Measurements from ENCODE around the gene AMOTL1. TPM values are rescaled to one million over a fixed set of nuclear protein-coding genes. Genes with fewer than 3 reads are reported as not detected.

AMOTL1 gene
- polyA plus RNA-seq, 1 of the 3 experiments (the other 2 are of a cell fraction): 10.7 TPM

DNA sequence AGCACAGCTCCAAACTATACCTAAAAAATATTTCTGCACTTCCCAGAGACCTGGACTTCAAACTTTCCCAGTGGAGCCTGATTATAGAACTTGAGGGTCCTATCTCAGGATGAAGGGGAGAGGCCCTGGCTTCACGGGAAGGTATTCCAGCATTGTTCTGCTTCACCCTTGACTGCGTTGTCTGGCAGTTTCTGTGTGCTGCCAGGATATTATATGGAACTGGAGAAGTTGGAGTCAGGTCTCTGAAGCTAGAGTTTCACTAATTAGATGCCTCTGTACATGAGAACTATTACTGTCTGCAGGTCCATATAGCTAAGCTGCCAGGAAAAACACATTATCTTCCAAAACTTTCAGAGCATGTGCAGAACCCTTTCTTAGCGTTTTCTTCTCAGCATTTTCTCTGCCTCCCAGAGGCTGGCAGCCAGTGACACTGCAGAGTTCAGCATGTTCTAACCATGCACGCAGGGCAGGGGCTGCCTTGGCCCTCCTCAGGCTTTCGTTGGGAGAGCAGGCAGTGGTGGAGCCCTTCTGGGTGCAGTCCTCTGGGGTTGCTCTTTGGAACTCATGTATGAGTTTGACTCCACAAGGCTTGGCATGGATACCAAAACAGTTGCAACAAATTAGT is 105.9 kb downstream of the AMOTL1 start:
- 96% methylated on average over 5 of the region's 5 CpGs for WGBS (ENCODE audit: low lambda C conversion rate)
- H4K20me1 ChIP-seq (ENCODE audit: insufficient read depth): no peaks in the 10 kb centered on the region
- TF ChIP-seq, protein P1, sequence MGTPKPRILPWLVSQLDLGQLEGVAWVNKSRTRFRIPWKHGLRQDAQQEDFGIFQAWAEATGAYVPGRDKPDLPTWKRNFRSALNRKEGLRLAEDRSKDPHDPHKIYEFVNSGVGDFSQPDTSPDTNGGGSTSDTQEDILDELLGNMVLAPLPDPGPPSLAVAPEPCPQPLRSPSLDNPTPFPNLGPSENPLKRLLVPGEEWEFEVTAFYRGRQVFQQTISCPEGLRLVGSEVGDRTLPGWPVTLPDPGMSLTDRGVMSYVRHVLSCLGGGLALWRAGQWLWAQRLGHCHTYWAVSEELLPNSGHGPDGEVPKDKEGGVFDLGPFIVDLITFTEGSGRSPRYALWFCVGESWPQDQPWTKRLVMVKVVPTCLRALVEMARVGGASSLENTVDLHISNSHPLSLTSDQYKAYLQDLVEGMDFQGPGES (IDR thresholded peaks at IDR 0.05; ENCODE audit: low read depth, low read length): no peak
- TF ChIP-seq SMC3 (IDR thresholded peaks at IDR 0.05; ENCODE audit: low read depth, low read length): no peak
- TF ChIP-seq, protein P2, sequence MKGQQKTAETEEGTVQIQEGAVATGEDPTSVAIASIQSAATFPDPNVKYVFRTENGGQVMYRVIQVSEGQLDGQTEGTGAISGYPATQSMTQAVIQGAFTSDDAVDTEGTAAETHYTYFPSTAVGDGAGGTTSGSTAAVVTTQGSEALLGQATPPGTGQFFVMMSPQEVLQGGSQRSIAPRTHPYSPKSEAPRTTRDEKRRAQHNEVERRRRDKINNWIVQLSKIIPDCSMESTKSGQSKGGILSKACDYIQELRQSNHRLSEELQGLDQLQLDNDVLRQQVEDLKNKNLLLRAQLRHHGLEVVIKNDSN (IDR thresholded peaks at IDR 0.05; ENCODE audit: borderline replicate concordance, low read depth): no peak
- TF ChIP-seq TCF12 (IDR thresholded peaks at IDR 0.05): no peak
- TF ChIP-seq FOSL2 (IDR thresholded peaks at IDR 0.05; ENCODE audit: borderline replicate concordance, low read depth): no peak
- TF ChIP-seq, protein P3, sequence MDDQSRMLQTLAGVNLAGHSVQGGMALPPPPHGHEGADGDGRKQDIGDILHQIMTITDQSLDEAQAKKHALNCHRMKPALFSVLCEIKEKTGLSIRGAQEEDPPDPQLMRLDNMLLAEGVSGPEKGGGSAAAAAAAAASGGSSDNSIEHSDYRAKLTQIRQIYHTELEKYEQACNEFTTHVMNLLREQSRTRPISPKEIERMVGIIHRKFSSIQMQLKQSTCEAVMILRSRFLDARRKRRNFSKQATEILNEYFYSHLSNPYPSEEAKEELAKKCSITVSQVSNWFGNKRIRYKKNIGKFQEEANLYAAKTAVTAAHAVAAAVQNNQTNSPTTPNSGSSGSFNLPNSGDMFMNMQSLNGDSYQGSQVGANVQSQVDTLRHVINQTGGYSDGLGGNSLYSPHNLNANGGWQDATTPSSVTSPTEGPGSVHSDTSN (IDR thresholded peaks at IDR 0.05): no peak
- no peak for TF ChIP-seq MXI1 (IDR thresholded peaks at IDR 0.05; ENCODE audit: low read depth, low read length)
- TF ChIP-seq NFIC (IDR thresholded peaks at IDR 0.05; ENCODE audit: borderline replicate concordance): no peak
- no peak overlapping the region for H3K4me2 ChIP-seq
- POLR2A ChIA-PET: no interaction called here
- H3K9ac ChIP-seq: no peak overlapping the region
- no peak overlapping the region for H2AFZ ChIP-seq (ENCODE audit: low read depth)
- no peaks in the 10 kb centered on the region for H3K9me2 ChIP-seq
- H3K27ac ChIP-seq (ENCODE audit: low read depth in 2 of 2, low read length in 1 of 2): no peak overlapping the region; a peak in 1 of 4 replicates
- H3K36me3 ChIP-seq (replicated peaks in 1 of 2; ENCODE audit: control insufficient read depth in 1 of 2, insufficient read depth in 2 of 2, low read length in 1 of 2): peaks cover 32 to 70% of the 10 kb centered on the region in 2 experiments
- CTCF ChIA-PET: interaction anchor here (1.3 to 2.6 kb wide), 3 partner anchors 24 to 251 kb away, joined by 6 to 10 read pairs (median 6); no protein-coding TSS in a partner anchor
- H3K4me3 ChIP-seq (ENCODE audit: low read depth in 2 of 2, low read length in 1 of 2): no peak overlapping the region
- H3K79me2 ChIP-seq (ENCODE audit: insufficient read depth): no peaks in the 10 kb centered on the region
- no peaks in the 10 kb centered on the region for H3K9me3 ChIP-seq
- H3K4me1 ChIP-seq (ENCODE audit: control insufficient read depth in 1 of 2, insufficient read depth in 2 of 2, low read depth in 1 of 2, low read length in 1 of 2): peaks cover 12 to 17% of the 10 kb centered on the region in 2 experiments; a peak in 3 of 4 replicates
- DNase-seq: no peak
- peaks cover 4% of the 10 kb centered on the region for H3F3A ChIP-seq (replicated peaks; ENCODE audit: insufficient read depth)
- no peaks in the 10 kb centered on the region for H3K27me3 ChIP-seq (ENCODE audit: insufficient read depth)

DNA sequence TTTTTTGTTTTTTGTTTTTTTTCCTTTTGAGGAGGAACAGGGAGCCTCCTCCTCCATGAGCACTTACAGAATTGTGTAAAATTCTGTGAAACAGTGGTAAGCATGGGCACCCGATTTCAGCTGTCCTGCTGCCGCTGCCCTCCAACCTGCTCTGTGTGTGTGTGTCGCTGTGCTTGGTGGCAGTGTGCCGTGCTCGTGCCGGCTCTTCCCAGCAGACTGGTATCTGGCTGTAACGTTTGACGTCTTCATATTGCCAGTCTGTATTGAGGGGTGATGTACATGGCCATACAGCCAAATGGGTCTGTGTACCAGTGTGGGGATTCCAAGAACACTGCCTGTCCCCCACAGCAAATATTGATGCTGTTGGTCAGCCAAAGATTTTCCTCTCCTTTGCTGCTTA is 108.1 kb downstream of the AMOTL1 start:
- POLR2A ChIA-PET: no interaction called here
- Histone ChIP-seq H3K9ac (peak overlapping the region; percentile 18; the same call in 1 of the 2 replicates), H3K27ac (ENCODE audit: low read depth in 2 of 2, low read length in 1 of 2) (peak overlapping the region; percentile 67 to 89), H2AFZ (ENCODE audit: low read depth) (no peak overlapping the region), H4K20me1 (ENCODE audit: insufficient read depth) (no peaks in the 10 kb centered on the region), H3K27me3 (ENCODE audit: insufficient read depth) (no peaks in the 10 kb centered on the region), H3K9me2 (no peaks in the 10 kb centered on the region), H3K79me2 (ENCODE audit: insufficient read depth) (no peaks in the 10 kb centered on the region), H3F3A (replicated peaks; ENCODE audit: insufficient read depth) (peaks cover 4% of the 10 kb centered on the region), H3K9me3 (no peaks in the 10 kb centered on the region), H3K4me3 (ENCODE audit: low read depth in 2 of 2, low read length in 1 of 2) (no peak overlapping the region), H3K36me3 (replicated peaks in 1 of 2; ENCODE audit: control insufficient read depth in 1 of 2, insufficient read depth in 2 of 2, low read length in 1 of 2) (peaks cover 28 to 62% of the 10 kb centered on the region in 2 experiments), H3K4me2 (peak overlapping the region; percentile 46; the same call in 1 of the 2 replicates), H3K4me1 (ENCODE audit: control insufficient read depth in 1 of 2, insufficient read depth in 2 of 2, low read depth in 1 of 2, low read length in 1 of 2) (peaks cover 12 to 17% of the 10 kb centered on the region in 2 experiments; a peak in 3 of 4 replicates)
- CTCF ChIA-PET: interaction anchor here (1.6 kb wide), 1 partner anchor 22 kb away, joined by 5 read pairs; no protein-coding TSS in a partner anchor
- no peak for DNase-seq
- TF ChIP-seq FOXM1 (IDR thresholded peaks at IDR 0.05; ENCODE audit: low read depth) (no peak), MXI1 (IDR thresholded peaks at IDR 0.05; ENCODE audit: low read depth, low read length) (no peak), RFX5 (IDR thresholded peaks at IDR 0.05; ENCODE audit: low read length) (no peak), RXRA (IDR thresholded peaks at IDR 0.05; ENCODE audit: borderline replicate concordance, low read depth) (no peak), ELF1 (IDR thresholded peaks at IDR 0.05) (no peak), TCF12 (IDR thresholded peaks at IDR 0.05) (no peak), JUND (IDR thresholded peaks at IDR 0.05) (no peak), SIN3A (IDR thresholded peaks at IDR 0.05; ENCODE audit: borderline replicate concordance, low read depth, low read length) (no peak), RAD21 (IDR thresholded peaks at IDR 0.05; ENCODE audit: low read length) (no peak), GABPA (IDR thresholded peaks at IDR 0.05; ENCODE audit: low read depth) (no peak)
- TF ChIP-seq, protein P4, sequence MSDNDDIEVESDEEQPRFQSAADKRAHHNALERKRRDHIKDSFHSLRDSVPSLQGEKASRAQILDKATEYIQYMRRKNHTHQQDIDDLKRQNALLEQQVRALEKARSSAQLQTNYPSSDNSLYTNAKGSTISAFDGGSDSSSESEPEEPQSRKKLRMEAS (IDR thresholded peaks at IDR 0.05; ENCODE audit: low read depth): no peak
- TF ChIP-seq, protein P5, sequence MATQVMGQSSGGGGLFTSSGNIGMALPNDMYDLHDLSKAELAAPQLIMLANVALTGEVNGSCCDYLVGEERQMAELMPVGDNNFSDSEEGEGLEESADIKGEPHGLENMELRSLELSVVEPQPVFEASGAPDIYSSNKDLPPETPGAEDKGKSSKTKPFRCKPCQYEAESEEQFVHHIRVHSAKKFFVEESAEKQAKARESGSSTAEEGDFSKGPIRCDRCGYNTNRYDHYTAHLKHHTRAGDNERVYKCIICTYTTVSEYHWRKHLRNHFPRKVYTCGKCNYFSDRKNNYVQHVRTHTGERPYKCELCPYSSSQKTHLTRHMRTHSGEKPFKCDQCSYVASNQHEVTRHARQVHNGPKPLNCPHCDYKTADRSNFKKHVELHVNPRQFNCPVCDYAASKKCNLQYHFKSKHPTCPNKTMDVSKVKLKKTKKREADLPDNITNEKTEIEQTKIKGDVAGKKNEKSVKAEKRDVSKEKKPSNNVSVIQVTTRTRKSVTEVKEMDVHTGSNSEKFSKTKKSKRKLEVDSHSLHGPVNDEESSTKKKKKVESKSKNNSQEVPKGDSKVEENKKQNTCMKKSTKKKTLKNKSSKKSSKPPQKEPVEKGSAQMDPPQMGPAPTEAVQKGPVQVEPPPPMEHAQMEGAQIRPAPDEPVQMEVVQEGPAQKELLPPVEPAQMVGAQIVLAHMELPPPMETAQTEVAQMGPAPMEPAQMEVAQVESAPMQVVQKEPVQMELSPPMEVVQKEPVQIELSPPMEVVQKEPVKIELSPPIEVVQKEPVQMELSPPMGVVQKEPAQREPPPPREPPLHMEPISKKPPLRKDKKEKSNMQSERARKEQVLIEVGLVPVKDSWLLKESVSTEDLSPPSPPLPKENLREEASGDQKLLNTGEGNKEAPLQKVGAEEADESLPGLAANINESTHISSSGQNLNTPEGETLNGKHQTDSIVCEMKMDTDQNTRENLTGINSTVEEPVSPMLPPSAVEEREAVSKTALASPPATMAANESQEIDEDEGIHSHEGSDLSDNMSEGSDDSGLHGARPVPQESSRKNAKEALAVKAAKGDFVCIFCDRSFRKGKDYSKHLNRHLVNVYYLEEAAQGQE (IDR thresholded peaks at IDR 0.05; ENCODE audit: low read depth, low read length): no peak
- WGBS (ENCODE audit: low lambda C conversion rate): 79% methylated on average over 4 of the region's 8 CpGs
